ENCODE measurements around the gene MERTK.
"Not testable (repeated sequence)": the region's sequence is repeated elsewhere in the genome, so short reads cannot be mapped to it uniquely, and the experiment has no call there.

The MERTK gene

GRCh38 chr2:112048887-112049286, 150.5 kb downstream of the MERTK start:
- no peak for DNase-seq

- no peak for DNase-seq
Observed at GRCh38 chr2:112050316-112050715, 151.9 kb downstream of the MERTK start.

- peak; percentile 69 for DNase-seq
Observed at GRCh38 chr2:112053917-112054846, 155.8 kb downstream of the MERTK start.

- peak; percentile 64 for DNase-seq
Observed at GRCh38 chr2:112054847-112055729, 156.7 kb downstream of the MERTK start, which contains the start of gene TMEM87B. Gene TMEM87B (plus strand): TSS chr2:112055269. CDS start chr2:112055592, 323 bp downstream.

- DNase-seq: no peak
Observed at GRCh38 chr2:112055730-112056625, 157.6 kb downstream of the MERTK start.

- no peak for DNase-seq
Observed at GRCh38 chr2:112056626-112056987, 158.2 kb downstream of the MERTK start.

GRCh38 chr2:112059671-112060070, 161.3 kb downstream of the MERTK start:
- no peak for DNase-seq

GRCh38 chr2:112061299-112061698, 162.9 kb downstream of the MERTK start:
- no peak for DNase-seq

- DNase-seq: no peak
Observed at GRCh38 chr2:112061840-112062239, 163.4 kb downstream of the MERTK start.

GRCh38 chr2:112062894-112063293, 164.5 kb downstream of the MERTK start:
- no peak for DNase-seq

- DNase-seq: no peak
Observed at GRCh38 chr2:112065486-112065885, 167.1 kb downstream of the MERTK start.

GRCh38 chr2:112065966-112066365, 167.6 kb downstream of the MERTK start:
- no peak for DNase-seq

GRCh38 chr2:112069794-112070193, 171.4 kb downstream of the MERTK start:
- not testable (repeated sequence) for DNase-seq

GRCh38 chr2:112073875-112074274, 175.5 kb downstream of the MERTK start:
- DNase-seq: no peak

- DNase-seq: no peak
Observed at GRCh38 chr2:112074506-112074905, 176.1 kb downstream of the MERTK start.

- DNase-seq: no peak
Observed at GRCh38 chr2:112075490-112076260, 177.3 kb downstream of the MERTK start.

GRCh38 chr2:112077814-112078213, 179.4 kb downstream of the MERTK start:
- DNase-seq: no peak
